ENCODE measurements around the gene NMT1.

The NMT1 gene

GRCh38 chr17:45104907-45105624, 43.9 kb downstream of the NMT1 start:
- DNase-seq (ENCODE audit: low read depth in 2 of 2) = no peak

- no peak for DNase-seq (ENCODE audit: low read depth in 2 of 2)
Measured at GRCh38 chr17:45106096-45106495, 45.0 kb downstream of the NMT1 start.

GRCh38 chr17:45106582-45106981, 45.5 kb downstream of the NMT1 start:
- no peak for DNase-seq (ENCODE audit: low read depth in 2 of 2)

- no peak for DNase-seq (ENCODE audit: low read depth in 2 of 2)
Measured at GRCh38 chr17:45107293-45108010, 46.3 kb downstream of the NMT1 start.

- DNase-seq (ENCODE audit: low read depth in 2 of 2) = no peak
Measured at GRCh38 chr17:45108051-45108450, 46.9 kb downstream of the NMT1 start.

GRCh38 chr17:45108595-45109521, 47.7 kb downstream of the NMT1 start:
- DNase-seq (ENCODE audit: low read depth in 2 of 2) = no peak

- DNase-seq (ENCODE audit: low read depth in 2 of 2) = no peak
Measured at GRCh38 chr17:45110676-45111611, 49.8 kb downstream of the NMT1 start.

- DNase-seq (ENCODE audit: low read depth in 2 of 2) = no peak
Measured at GRCh38 chr17:45111850-45112249, 50.7 kb downstream of the NMT1 start.

- no peak for DNase-seq (ENCODE audit: low read depth in 2 of 2)
Measured at GRCh38 chr17:45112559-45113423, 51.7 kb downstream of the NMT1 start.

GRCh38 chr17:45113424-45113754, 52.3 kb downstream of the NMT1 start:
- DNase-seq (ENCODE audit: low read depth in 2 of 2) = no peak

GRCh38 chr17:45114117-45114932, 53.2 kb downstream of the NMT1 start:
- DNase-seq (ENCODE audit: low read depth in 2 of 2) = no peak

GRCh38 chr17:45115015-45115625, 54.0 kb downstream of the NMT1 start:
- no peak for DNase-seq (ENCODE audit: low read depth in 2 of 2)

GRCh38 chr17:45115871-45116270, 54.8 kb downstream of the NMT1 start:
- no peak for DNase-seq (ENCODE audit: low read depth in 2 of 2)

- no peak for DNase-seq (ENCODE audit: low read depth in 2 of 2)
Measured at GRCh38 chr17:45116434-45117016, 55.4 kb downstream of the NMT1 start.

- DNase-seq (ENCODE audit: low read depth in 2 of 2) = no peak
Measured at GRCh38 chr17:45117334-45117733, 56.2 kb downstream of the NMT1 start.

GRCh38 chr17:45117848-45118646, 56.9 kb downstream of the NMT1 start:
- no peak for DNase-seq (ENCODE audit: low read depth in 2 of 2)

GRCh38 chr17:45118691-45119090, 57.6 kb downstream of the NMT1 start:
- DNase-seq (ENCODE audit: low read depth in 2 of 2) = no peak

- no peak for DNase-seq (ENCODE audit: low read depth in 2 of 2)
Measured at GRCh38 chr17:45119964-45120363, 58.8 kb downstream of the NMT1 start.

Data from stimulated activated CD4-positive, alpha-beta T cell treated with anti-CD3 and anti-CD28 coated beads, Interleukin-12 subunit alpha, Interleukin-12 subunit beta, amount 100 ng/mL, for 24 hours (primary cell).